K562 (cell line): ENCODE data around the gene RXRA. TPM values are rescaled to one million over a fixed set of nuclear protein-coding genes. Genes with fewer than 3 reads are reported as not detected.

ENCODE experiments used
- ATAC-seq: fragments of 200-7000 bp; cut with Tn5 transposase; 3 replicates; pipeline ENCODE4 v1.9.1; 2020; ENCODE audit warnings: moderate library complexity
- BruUV-seq: library from RNA; stranded (reverse); fragments of 400-500 nt; replicated peaks from 2 replicates; lab custom pipeline; 2021; lab: Mats Ljungman, UMichigan
- CTCF ChIA-PET: fragments of 300-600 bp; formaldehyde crosslinking; extraction: SDS; loops from one replicate; lab custom pipeline; 2021; ENCODE audit warnings: low intra/inter-chr PET ratio; lab: Yijun Ruan, JAX
- POLR2A ChIA-PET: fragments of 300-600, 350-650 bp; sonication (Branson Sonifier 250); formaldehyde crosslinking; extraction: SDS; loops from one replicate; lab custom pipeline; 2021; ENCODE audit warnings: antibody characterized with exemption, inconsistent platforms; lab: Yijun Ruan, JAX
- DNase-seq, 4 experiments: peaks; one replicate each; pipeline versions ENCODE4 v3.0.0 to v3.0.0-alpha.2; 2011 to 2018; ENCODE audit warnings: low spot score in 3 of 4, mixed read lengths in 3 of 4; ENCODE audit errors: extremely low read depth in 1 of 4
- FAIRE-seq: peaks from 2 replicates; lab custom pipeline; 2011; peaks lifted over from hg19 to GRCh38; lab: Jason Lieb, UNC
- H2AFZ ChIP-seq: 2 replicates; pipeline ENCODE4 v1.6.0; 2011; ENCODE audit warnings: low read depth, low read length, control low read depth, inconsistent platforms
- H3K27ac ChIP-seq: fragments of 200-600 bp; 3 replicates; pipeline ENCODE4 v1.8.0; 2011; ENCODE audit warnings: low read depth, mild to moderate bottlenecking, control low read depth, inconsistent platforms, low read length, moderate library complexity, mixed read lengths; ENCODE audit errors: extremely low read depth
- H3K27me3 ChIP-seq, 2 experiments: fragments of 300-600 bp in 1 of 2; 2 replicates in 1 of 2; 3 replicates in 1 of 2; pipeline versions ENCODE4 v1.6.0 to v1.8.0; 2011; ENCODE audit warnings: inconsistent platforms in 2 of 2, low read length in 2 of 2, mild to moderate bottlenecking in 1 of 2, mixed read lengths in 1 of 2, moderate library complexity in 1 of 2; ENCODE audit not compliant: control insufficient read depth in 2 of 2, insufficient read depth in 2 of 2
- H3K36me3 ChIP-seq: fragments of 300-600 bp; 3 replicates; pipeline ENCODE4 v1.8.0; 2011; ENCODE audit warnings: mild to moderate bottlenecking, low read length, inconsistent platforms; ENCODE audit not compliant: control insufficient read depth, insufficient read depth
- H3K4me1 ChIP-seq, 2 experiments: fragments of 200-600 bp in 1 of 2; replicated peaks in 1 of 2; 2 replicates in 1 of 2; 3 replicates in 1 of 2; pipeline versions ENCODE4 v1.5.1 to v1.8.0; 2011; ENCODE audit warnings: inconsistent platforms in 2 of 2, low read length in 2 of 2, mild to moderate bottlenecking in 1 of 2, mixed read lengths in 1 of 2, moderate library complexity in 1 of 2; ENCODE audit not compliant: control insufficient read depth in 2 of 2, insufficient read depth in 2 of 2
- H3K4me2 ChIP-seq: 2 replicates; pipeline ENCODE4 v1.6.1; 2011; ENCODE audit warnings: low read length, control low read depth, inconsistent platforms, mixed read lengths; ENCODE audit not compliant: insufficient read depth
- H3K4me3 ChIP-seq: fragments of 200-600 bp; sonication (generic), shearing (Covaris generic); 2 replicates; pipeline ENCODE4 v1.5.1; 2016; ENCODE audit warnings: control low read depth, inconsistent platforms
- H3K79me2 ChIP-seq: fragments of 200-600 bp; 3 replicates; pipeline ENCODE4 v1.8.0; 2011; ENCODE audit warnings: low read length, inconsistent platforms; ENCODE audit not compliant: control insufficient read depth, insufficient read depth
- H3K9ac ChIP-seq, 2 experiments: 2 replicates each; pipeline versions ENCODE4 v1.6.0 to v1.6.1; 2011; ENCODE audit warnings: low read depth in 2 of 2, low read length in 2 of 2, control low read depth in 1 of 2, inconsistent platforms in 1 of 2, mild to moderate bottlenecking in 1 of 2, mixed read lengths in 1 of 2; ENCODE audit not compliant: insufficient read depth in 1 of 2
- H3K9me1 ChIP-seq: one replicate; pipeline ENCODE4 v1.6.0; 2011; ENCODE audit warnings: inconsistent platforms, mild to moderate bottlenecking, low read length, moderate library complexity; ENCODE audit not compliant: control insufficient read depth, insufficient read depth
- H3K9me3 ChIP-seq: replicated peaks from 2 replicates; pipeline ENCODE4 v1.5.1; 2011; ENCODE audit warnings: low read depth, low read length, inconsistent platforms; ENCODE audit not compliant: control insufficient read depth, insufficient read depth
- H4K20me1 ChIP-seq: replicated peaks from 2 replicates; pipeline ENCODE4 v1.6.1; 2011; ENCODE audit warnings: low read length, inconsistent platforms, mixed read lengths; ENCODE audit not compliant: control insufficient read depth, insufficient read depth
- ESRRB ChIP-seq: fragments of 250-450 bp; sonication (Bioruptor Pico); IDR thresholded peaks from 2 replicates; pipeline ENCODE4 v1.5.0; 2020; ENCODE audit warnings: mild to moderate bottlenecking, moderate library complexity, borderline replicate concordance
- GATAD2A ChIP-seq: fragments of 450-650 bp; IDR thresholded peaks from 2 replicates; pipeline ENCODE4 v1.6.1; 2017
- GATAD2B ChIP-seq: fragments of 450-650 bp; IDR thresholded peaks from 2 replicates; pipeline ENCODE4 v1.6.1; 2017; ENCODE audit warnings: mild to moderate bottlenecking, borderline replicate concordance
- KLF6 ChIP-seq: fragments of 250-450 bp; sonication (Bioruptor Pico); IDR thresholded peaks from 2 replicates; pipeline ENCODE4 v1.4.0; 2020; ENCODE audit warnings: mild to moderate bottlenecking, moderate library complexity, borderline replicate concordance
- MAX ChIP-seq: sonication (generic); formaldehyde crosslinking; IDR thresholded peaks from 2 replicates; pipeline ENCODE4 v1.9.0; 2022; ENCODE audit warnings: mild to moderate bottlenecking, missing genetic modification reagents
- OTX1 ChIP-seq: fragments of 450-650 bp; formaldehyde crosslinking; IDR thresholded peaks from 2 replicates; pipeline ENCODE4 v1.4.0; 2022; ENCODE audit warnings: mild to moderate bottlenecking
- PBX2 ChIP-seq, 2 experiments: IDR thresholded peaks in 1 of 2; conservative IDR thresholded peaks in 1 of 2; 2 replicates each; pipeline ENCODE4 v1.6.1; 2016; ENCODE audit warnings: low read depth in 2 of 2, mild to moderate bottlenecking in 1 of 2, missing compliant biosample characterization in 1 of 2, missing genetic modification characterization in 1 of 2, moderate library complexity in 1 of 2
- PHB ChIP-seq: fragments of 250-450 bp; sonication (Bioruptor Pico); IDR thresholded peaks from 2 replicates; pipeline ENCODE4 v1.5.0; 2021
- RFX5 ChIP-seq: IDR thresholded peaks from 2 replicates; pipeline ENCODE4 v1.6.1; 2011; ENCODE audit warnings: low read depth, mild to moderate bottlenecking, improper control_type of control experiment, low read length
- SMC3 ChIP-seq: conservative IDR thresholded peaks from 2 replicates; pipeline ENCODE4 v1.6.1; 2011; ENCODE audit warnings: low read depth, low read length, improper control_type of control experiment; ENCODE audit not compliant: insufficient read depth
- TARDBP ChIP-seq: fragments of 450-650 bp; IDR thresholded peaks from 2 replicates; pipeline ENCODE4 v1.6.1; 2016
- ZFX ChIP-seq: sonication (generic); formaldehyde crosslinking; IDR thresholded peaks from 2 replicates; pipeline ENCODE4 v1.8.0; 2022; ENCODE audit warnings: mild to moderate bottlenecking, missing genetic modification reagents, moderate library complexity
- WGBS: fragments of 100-300 bp; shearing (Covaris generic); methylation state at CpG from one replicate; pipeline ENCODE4 v1.1.6; 2016; ENCODE audit warnings: low coverage, mixed read lengths; ENCODE audit not compliant: insufficient coverage; ENCODE audit errors: missing lambda C conversion rate; 5-methylcytosine and 5-hydroxymethylcytosine counted together
- in situ Hi-C: fragments of 300-500 bp; cut with MboI; formaldehyde crosslinking; loops from 4 replicates; pipeline ENCODE4 v1.15.0; 2018; ENCODE audit warnings: inconsistent platforms, mixed read lengths
- intact Hi-C: fragments of 100-400 bp; cut with micrococcal nuclease; formaldehyde crosslinking; loops from 2 replicates; pipeline ENCODE4 v1.14.2; 2022
- polyA plus RNA-seq, 8 experiments: library from polyadenylated mRNA; depleted of rRNA in 4 of 8; stranded (reverse) in 5 of 8; unstranded in 3 of 8; fragments of >200 nt; fragmentation: Nextera tagmentation in 2 of 8; fragmentation: Illumina TruSeq in 1 of 8; extraction: Ambion mirVana in 2 of 8; extraction: Trizol in 1 of 8; gene quantifications; 2 replicates each; pipeline versions ENCODE4 v1.2.1 to v1.2.3, GENCODE V29; 2011 to 2014; ENCODE audit warnings: inconsistent platforms in 1 of 8, missing spikeins in 1 of 8
- total RNA-seq, 7 experiments: library from RNA; depleted of rRNA in 6 of 7; stranded (reverse); fragments of >200 nt in 6 of 7; fragmentation: Illumina TruSeq in 2 of 7; extraction: Trizol in 2 of 7; gene quantifications; 2 replicates each; pipeline versions ENCODE4 v1.2.1 to v1.2.3, GENCODE V29; 2011 to 2021; ENCODE audit warnings: low replicate concordance in 1 of 7

The RXRA gene
- total and polyA plus RNA-seq, 9 of the 15 experiments (the other 6 are each of a cell fraction or from before 2014, with no cell fraction given), result 0.35 to 23.6 (median 4.6) TPM

- TF ChIP-seq MAX (CRISPR knock-in tag) (0 out of 2 replicates have a peak, but pooled peaks have one; percentile 34), SMC3 (no peak)
- Histone ChIP-seq H4K20me1 (peaks cover 6% of the 10 kb centered on the region; the same call in 1 of the 2 replicates), H3K4me3 (no peak overlapping the region), H3K9me1 (no peaks in the 10 kb centered on the region), H3K9ac (no peak overlapping the region), H3K27ac (no peak overlapping the region), H3K79me2 (no peaks in the 10 kb centered on the region), H3K9me3 (peaks cover 4% of the 10 kb centered on the region), H3K27me3 (peaks cover 12 to 79% of the 10 kb centered on the region in 2 experiments; a peak in 4 of 5 replicates), H3K4me1 (peaks cover 0 to 17% of the 10 kb centered on the region in 2 experiments; a peak in 4 of 5 replicates), H2AFZ (no peak overlapping the region), H3K36me3 (no peaks in the 10 kb centered on the region), H3K4me2 (no peak overlapping the region)
- peak; percentile 40 for FAIRE-seq
- no peak for DNase-seq
- in situ Hi-C loops, result no loop called here
- no TSS peak for BruUV-seq
- CTCF ChIA-PET, result no interaction called here
- POLR2A ChIA-PET, result no interaction called here
- intact Hi-C loops, result no loop called here
- no peak for ATAC-seq
- 3% methylated on average over 8 of the region's 8 CpGs for WGBS
These were observed 47.1 kb upstream of the RXRA start for GRCh38 chr9:134278974-134279640.

- TF ChIP-seq GATAD2B (no peak), RFX5 (no peak), PHB (CRISPR knock-in tag) (no peak), GATAD2A (no peak), ESRRB (CRISPR knock-in tag) (no peak), ZFX (CRISPR knock-in tag) (no peak), TARDBP (no peak), OTX1 (CRISPR knock-in tag) (no peak), PBX2 (CRISPR knock-in tag; IDR thresholded peaks at IDR 0.05; ENCODE audit: low read depth) (no peak), PBX2 (tag; conservative IDR thresholded peaks at IDR 0.05; ENCODE audit: low read depth) (no peak), KLF6 (CRISPR knock-in tag) (no peak)
- intact Hi-C loops (no loop called here), in situ Hi-C loops (no loop called here)
- H3K36me3 ChIP-seq, result no peaks in the 10 kb centered on the region
- H3K27ac ChIP-seq, result no peak overlapping the region
- H3K9me1 ChIP-seq, result no peaks in the 10 kb centered on the region
- DNase-seq (no peak), FAIRE-seq (no peak), ATAC-seq (no peak)
- H3K79me2 ChIP-seq, result no peaks in the 10 kb centered on the region
- no peak overlapping the region for H3K4me2 ChIP-seq
- no TSS peak for BruUV-seq
- peaks cover 22 to 82% of the 10 kb centered on the region in 2 experiments; a peak in 4 of 5 replicates for H3K27me3 ChIP-seq
- peaks cover 8% of the 10 kb centered on the region; the same call in 1 of the 2 replicates for H4K20me1 ChIP-seq
- H3K9ac ChIP-seq, result peak overlapping the region in 1 of 2 experiments; percentile 9; a peak in 1 of 4 replicates
- ChIA-PET CTCF (no interaction called here), POLR2A (interaction anchor here (0.5 to 0.8 kb wide), 2 partner anchors 9 to 13 kb away, joined by 3 read pairs; no protein-coding TSS in a partner anchor)
- WGBS, result 6% methylated on average over 11 of the region's 19 CpGs
- H3K4me1 ChIP-seq, result peaks cover 0 to 14% of the 10 kb centered on the region in 2 experiments; a peak in 1 of 5 replicates
- H2AFZ ChIP-seq, result no peak overlapping the region
- no peak overlapping the region for H3K4me3 ChIP-seq
- H3K9me3 ChIP-seq, result peaks cover 4% of the 10 kb centered on the region
These were observed 44.1 kb upstream of the RXRA start for GRCh38 chr9:134282138-134282650.
